ENCODE data around the gene METTL1.

- TF ChIP-seq CTCF (IDR thresholded peaks at IDR 0.05 in 4 of 5, conservative IDR thresholded peaks at IDR 0.05 in 1 of 5) (no peak), POLR2A (IDR thresholded peaks at IDR 0.05) (no peak)
These were observed 7.8 kb downstream of the METTL1 start for GRCh38 chr12:57763881-57764661.
